PC-3 (cell line): ENCODE results near the gene ARHGAP12. TPM values are rescaled to one million over a fixed set of nuclear protein-coding genes. Genes with fewer than 3 reads are reported as not detected.

Experiments
- ATAC-seq: fragments of 200-7000 bp; cut with Tn5 transposase; 2 replicates; pipeline ENCODE4 v1.9.1; 2020; ENCODE audit warnings: mild to moderate bottlenecking, moderate library complexity
- BruUV-seq: library from RNA; stranded (reverse); fragments of 400-500 nt; replicated peaks from 2 replicates; lab custom pipeline; 2021; lab: Mats Ljungman, UMichigan
- CTCF ChIA-PET: fragments of 300-600 bp; sonication (Branson Sonifier 250); formaldehyde crosslinking; loops from one replicate; lab custom pipeline; 2022; ENCODE audit warnings: antibody characterized with exemption; lab: Charles Lee
- POLR2A ChIA-PET: fragments of 300-600 bp; sonication (Branson Sonifier 250); formaldehyde crosslinking; loops from one replicate; lab custom pipeline; 2022; ENCODE audit warnings: antibody characterized with exemption; ENCODE audit not compliant: unreplicated experiment; lab: Charles Lee
- DNase-seq: peaks from one replicate; pipeline ENCODE4 v3.0.0-alpha.2; 2015
- H2AFZ ChIP-seq: fragments of 300-600 bp; sonication (generic); 2 replicates; pipeline ENCODE4 v1.6.0; 2016; ENCODE audit warnings: antibody characterized with exemption, low read length
- H3F3A ChIP-seq: fragments of 300-600 bp; sonication (generic); one replicate; pipeline ENCODE4 v1.6.0; 2017; ENCODE audit warnings: antibody characterized with exemption, low read length, control low read depth, mild to moderate bottlenecking; ENCODE audit not compliant: unreplicated experiment
- H3K27ac ChIP-seq: fragments of 300-600 bp; sonication (generic); 2 replicates; pipeline ENCODE4 v1.5.1; 2016; ENCODE audit warnings: mild to moderate bottlenecking, low read length
- H3K27me3 ChIP-seq: fragments of 300-600 bp; sonication (generic); 2 replicates; pipeline ENCODE4 v1.6.1; 2016; ENCODE audit warnings: low read length, mixed read lengths
- H3K36me3 ChIP-seq: fragments of 300-600 bp; sonication (generic); 2 replicates; pipeline ENCODE4 v1.6.1; 2016; ENCODE audit warnings: low read depth, mixed run types, low read length, mixed read lengths
- H3K4me1 ChIP-seq: fragments of 300-600 bp; sonication (generic); 2 replicates; pipeline ENCODE4 v1.5.1; 2016; ENCODE audit warnings: low read length; ENCODE audit not compliant: insufficient read depth
- H3K4me2 ChIP-seq: fragments of 300-600 bp; sonication (generic); 2 replicates; pipeline ENCODE4 v1.6.0; 2016; ENCODE audit warnings: low read length
- H3K4me3 ChIP-seq: fragments of 300-600 bp; sonication (generic); 2 replicates; pipeline ENCODE4 v1.5.1; 2016; ENCODE audit warnings: mild to moderate bottlenecking, low read length, mixed read lengths
- H3K79me2 ChIP-seq: fragments of 300-600 bp; sonication (generic); 2 replicates; pipeline ENCODE4 v1.6.1; 2017; ENCODE audit warnings: low read length, mixed read lengths
- H3K9ac ChIP-seq: fragments of 300-600 bp; sonication (generic); 2 replicates; pipeline ENCODE4 v1.6.0; 2016; ENCODE audit warnings: mild to moderate bottlenecking, low read length
- H3K9me2 ChIP-seq: fragments of 300-600 bp; sonication (generic); replicated peaks from 2 replicates; pipeline ENCODE4 v1.6.1; 2016; ENCODE audit warnings: mixed run types, low read length, mixed read lengths
- H3K9me3 ChIP-seq: fragments of 300-600 bp; sonication (generic); 2 replicates; pipeline ENCODE4 v1.6.1; 2016; ENCODE audit warnings: low read length, mixed read lengths
- H4K20me1 ChIP-seq: fragments of 300-600 bp; sonication (generic); 2 replicates; pipeline ENCODE4 v1.6.1; 2016; ENCODE audit warnings: low read length, mixed read lengths
- EZH2 ChIP-seq: fragments of 300-600 bp; sonication (generic); IDR thresholded peaks from one replicate; pipeline ENCODE4 v1.6.1; 2017; ENCODE audit warnings: antibody characterized with exemption, mild to moderate bottlenecking, low read length; ENCODE audit not compliant: unreplicated experiment
- EZH2phosphoT487 ChIP-seq: fragments of 300-600 bp; sonication (generic); IDR thresholded peaks from 2 replicates; pipeline ENCODE4 v1.6.1; 2018; ENCODE audit warnings: mild to moderate bottlenecking, antibody characterized with exemption, low read length, borderline replicate concordance
- intact Hi-C: fragments of 100-400 bp; cut with micrococcal nuclease; formaldehyde crosslinking; loops from 2 replicates; pipeline ENCODE4 v1.9.0; 2023
- total RNA-seq: library from RNA; depleted of rRNA; stranded (reverse); fragments of >200 nt; gene quantifications from 2 replicates; pipeline ENCODE4 v1.2.3, GENCODE V29; 2014
- TF ChIP-seq, protein P1 (sequence below): fragments of 300-600 bp; sonication (generic); conservative IDR thresholded peaks from 2 replicates; pipeline ENCODE4 v1.5.1; 2017; ENCODE audit warnings: antibody characterized with exemption, low read depth, mild to moderate bottlenecking, low read length

The ARHGAP12 gene
- total RNA-seq, 1 experiment from 2014 or later, result 16.6 TPM

- no peak for ATAC-seq
- H3K9me3 ChIP-seq, result no peaks in the 10 kb centered on the region
- intact Hi-C loops, result no loop called here
- no peak overlapping the region for H2AFZ ChIP-seq
- ChIA-PET POLR2A (no interaction called here), CTCF (no interaction called here)
- H3K9ac ChIP-seq, result no peak overlapping the region
- no peak overlapping the region for H3K27ac ChIP-seq
- H4K20me1 ChIP-seq, result 0 out of 2 replicates have a peak, but pooled peaks cover 3% of the 10 kb centered on the region
- H3K79me2 ChIP-seq, result peaks cover 96% of the 10 kb centered on the region
- H3K9me2 ChIP-seq, result no peaks in the 10 kb centered on the region
- TF ChIP-seq EZH2, result no peak
- TF ChIP-seq, protein P1, sequence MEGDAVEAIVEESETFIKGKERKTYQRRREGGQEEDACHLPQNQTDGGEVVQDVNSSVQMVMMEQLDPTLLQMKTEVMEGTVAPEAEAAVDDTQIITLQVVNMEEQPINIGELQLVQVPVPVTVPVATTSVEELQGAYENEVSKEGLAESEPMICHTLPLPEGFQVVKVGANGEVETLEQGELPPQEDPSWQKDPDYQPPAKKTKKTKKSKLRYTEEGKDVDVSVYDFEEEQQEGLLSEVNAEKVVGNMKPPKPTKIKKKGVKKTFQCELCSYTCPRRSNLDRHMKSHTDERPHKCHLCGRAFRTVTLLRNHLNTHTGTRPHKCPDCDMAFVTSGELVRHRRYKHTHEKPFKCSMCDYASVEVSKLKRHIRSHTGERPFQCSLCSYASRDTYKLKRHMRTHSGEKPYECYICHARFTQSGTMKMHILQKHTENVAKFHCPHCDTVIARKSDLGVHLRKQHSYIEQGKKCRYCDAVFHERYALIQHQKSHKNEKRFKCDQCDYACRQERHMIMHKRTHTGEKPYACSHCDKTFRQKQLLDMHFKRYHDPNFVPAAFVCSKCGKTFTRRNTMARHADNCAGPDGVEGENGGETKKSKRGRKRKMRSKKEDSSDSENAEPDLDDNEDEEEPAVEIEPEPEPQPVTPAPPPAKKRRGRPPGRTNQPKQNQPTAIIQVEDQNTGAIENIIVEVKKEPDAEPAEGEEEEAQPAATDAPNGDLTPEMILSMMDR, result no peak
- TF ChIP-seq EZH2phosphoT487, result no peak
- DNase-seq, result no peak
- no peak overlapping the region for H3K4me2 ChIP-seq
- H3K4me1 ChIP-seq, result peaks cover 3% of the 10 kb centered on the region; the same call in 1 of the 2 replicates
- no peaks in the 10 kb centered on the region for H3K36me3 ChIP-seq
- H3F3A ChIP-seq, result no peaks in the 10 kb centered on the region
- BruUV-seq, result no TSS peak
- no peaks in the 10 kb centered on the region for H3K27me3 ChIP-seq
- no peak overlapping the region for H3K4me3 ChIP-seq
Observed at GRCh38 chr10:31920538-31920937, 8.1 kb downstream of the ARHGAP12 start.

- Histone ChIP-seq H3K36me3 (no peaks in the 10 kb centered on the region), H3K9ac (no peak overlapping the region), H4K20me1 (no peaks in the 10 kb centered on the region), H3K4me2 (no peak overlapping the region), H3K4me3 (no peak overlapping the region), H3K27me3 (no peaks in the 10 kb centered on the region), H3K4me1 (no peaks in the 10 kb centered on the region), H3K9me2 (no peaks in the 10 kb centered on the region), H3F3A (no peaks in the 10 kb centered on the region), H2AFZ (no peak overlapping the region), H3K79me2 (peaks cover 94% of the 10 kb centered on the region), H3K27ac (no peak overlapping the region), H3K9me3 (no peaks in the 10 kb centered on the region)
- ChIA-PET POLR2A (no interaction called here), CTCF (no interaction called here)
- no peak for DNase-seq
- intact Hi-C loops, result no loop called here
- TF ChIP-seq, protein P1, result no peak
- TF ChIP-seq EZH2, result no peak
- TF ChIP-seq EZH2phosphoT487, result no peak
- no peak for ATAC-seq
- no TSS peak for BruUV-seq
Observed at GRCh38 chr10:31918671-31919409, 9.8 kb downstream of the ARHGAP12 start.

- DNase-seq (no peak), ATAC-seq (no peak)
- Histone ChIP-seq H4K20me1 (no peaks in the 10 kb centered on the region), H3K4me1 (peaks cover 15% of the 10 kb centered on the region), H2AFZ (no peak overlapping the region), H3F3A (no peaks in the 10 kb centered on the region), H3K9me2 (no peaks in the 10 kb centered on the region), H3K9ac (no peak overlapping the region), H3K4me2 (no peak overlapping the region), H3K27me3 (no peaks in the 10 kb centered on the region), H3K4me3 (no peak overlapping the region), H3K79me2 (peaks cover 87% of the 10 kb centered on the region), H3K9me3 (no peaks in the 10 kb centered on the region), H3K36me3 (no peaks in the 10 kb centered on the region), H3K27ac (no peak overlapping the region)
- ChIA-PET POLR2A (no interaction called here), CTCF (no interaction called here)
- intact Hi-C loops, result no loop called here
- BruUV-seq, result no TSS peak
- no peak for TF ChIP-seq EZH2
- TF ChIP-seq EZH2phosphoT487, result no peak
- TF ChIP-seq, protein P1, result no peak
Observed at GRCh38 chr10:31914370-31914769, 14.3 kb downstream of the ARHGAP12 start.
